ENCODE data around the gene RPL18.

Gene RPL18

DNA sequence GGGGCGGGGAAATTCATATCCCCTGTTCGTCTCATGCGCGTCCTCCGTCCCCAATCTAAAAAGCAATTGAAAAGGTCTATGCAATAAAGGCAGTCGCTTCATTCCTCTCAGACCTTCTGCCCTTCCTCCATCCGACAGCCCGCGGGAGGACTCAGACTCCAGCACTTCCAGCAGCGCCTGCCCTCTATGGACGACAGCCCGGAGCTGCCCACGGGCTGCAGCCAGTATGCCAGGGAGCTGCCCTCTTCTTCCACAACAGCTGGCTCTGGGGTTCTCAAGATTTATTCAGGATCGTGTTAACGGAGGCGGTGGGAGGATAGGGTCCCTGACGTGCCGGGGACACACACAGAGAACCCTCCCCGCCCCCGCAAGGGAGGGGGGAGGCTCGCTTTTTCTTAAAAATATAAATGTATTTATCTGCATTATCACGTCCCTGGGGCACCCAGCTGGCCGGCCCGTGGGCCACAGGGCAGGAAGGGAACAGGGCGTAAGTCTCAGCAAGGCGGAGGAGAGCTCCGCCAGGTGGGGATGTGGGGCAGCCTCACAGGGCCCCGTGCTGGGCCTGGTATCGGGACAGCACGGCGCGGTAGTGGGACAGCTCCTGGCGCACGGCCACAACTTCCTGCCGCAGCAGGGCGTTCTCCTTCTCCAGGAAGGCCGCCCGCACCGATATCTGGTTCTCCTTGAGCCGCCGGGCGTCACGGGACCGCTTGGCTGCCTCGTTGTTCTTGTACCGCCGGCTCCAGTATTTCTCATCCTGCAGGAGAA, 11.5 kb upstream of the RPL18 start:
- DNase-seq (ENCODE audit: low spot score) = no peak

DNA sequence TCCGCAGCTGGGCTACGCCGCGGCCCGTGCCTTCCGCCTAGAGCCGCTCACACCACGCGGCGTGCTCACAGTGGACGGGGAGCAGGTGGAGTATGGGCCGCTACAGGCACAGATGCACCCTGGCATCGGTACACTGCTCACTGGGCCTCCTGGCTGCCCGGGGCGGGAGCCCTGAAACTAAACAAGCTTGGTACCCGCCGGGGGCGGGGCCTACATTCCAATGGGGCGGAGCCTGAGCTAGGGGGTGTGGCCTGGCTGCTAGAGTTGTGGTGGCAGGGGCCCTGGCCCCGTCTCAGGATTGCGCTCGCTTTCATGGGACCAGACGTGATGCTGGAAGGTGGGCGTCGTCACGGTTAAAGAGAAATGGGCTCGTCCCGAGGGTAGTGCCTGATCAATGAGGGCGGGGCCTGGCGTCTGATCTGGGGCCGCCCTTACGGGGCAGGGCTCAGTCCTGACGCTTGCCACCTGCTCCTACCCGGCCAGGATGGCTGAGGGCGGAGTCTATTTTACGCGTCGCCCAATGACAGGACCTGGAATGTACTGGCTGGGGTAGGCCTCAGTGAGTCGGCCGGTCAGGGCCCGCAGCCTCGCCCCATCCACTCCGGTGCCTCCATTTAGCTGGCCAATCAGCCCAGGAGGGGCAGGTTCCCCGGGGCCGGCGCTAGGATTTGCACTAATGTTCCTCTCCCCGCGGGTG, 10.8 kb upstream of the RPL18 start:
- no peak for DNase-seq (ENCODE audit: low spot score)

DNA sequence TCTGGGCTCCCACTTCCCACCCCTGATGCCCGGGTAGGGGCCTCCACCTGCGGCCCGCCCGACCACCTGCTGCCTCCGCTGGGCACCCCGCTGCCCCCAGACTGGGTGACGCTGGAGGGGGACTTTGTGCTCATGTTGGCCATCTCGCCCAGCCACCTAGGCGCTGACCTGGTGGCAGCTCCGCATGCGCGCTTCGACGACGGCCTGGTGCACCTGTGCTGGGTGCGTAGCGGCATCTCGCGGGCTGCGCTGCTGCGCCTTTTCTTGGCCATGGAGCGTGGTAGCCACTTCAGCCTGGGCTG, 10.3 kb upstream of the RPL18 start:
- DNase-seq (ENCODE audit: low spot score) = no peak

DNA sequence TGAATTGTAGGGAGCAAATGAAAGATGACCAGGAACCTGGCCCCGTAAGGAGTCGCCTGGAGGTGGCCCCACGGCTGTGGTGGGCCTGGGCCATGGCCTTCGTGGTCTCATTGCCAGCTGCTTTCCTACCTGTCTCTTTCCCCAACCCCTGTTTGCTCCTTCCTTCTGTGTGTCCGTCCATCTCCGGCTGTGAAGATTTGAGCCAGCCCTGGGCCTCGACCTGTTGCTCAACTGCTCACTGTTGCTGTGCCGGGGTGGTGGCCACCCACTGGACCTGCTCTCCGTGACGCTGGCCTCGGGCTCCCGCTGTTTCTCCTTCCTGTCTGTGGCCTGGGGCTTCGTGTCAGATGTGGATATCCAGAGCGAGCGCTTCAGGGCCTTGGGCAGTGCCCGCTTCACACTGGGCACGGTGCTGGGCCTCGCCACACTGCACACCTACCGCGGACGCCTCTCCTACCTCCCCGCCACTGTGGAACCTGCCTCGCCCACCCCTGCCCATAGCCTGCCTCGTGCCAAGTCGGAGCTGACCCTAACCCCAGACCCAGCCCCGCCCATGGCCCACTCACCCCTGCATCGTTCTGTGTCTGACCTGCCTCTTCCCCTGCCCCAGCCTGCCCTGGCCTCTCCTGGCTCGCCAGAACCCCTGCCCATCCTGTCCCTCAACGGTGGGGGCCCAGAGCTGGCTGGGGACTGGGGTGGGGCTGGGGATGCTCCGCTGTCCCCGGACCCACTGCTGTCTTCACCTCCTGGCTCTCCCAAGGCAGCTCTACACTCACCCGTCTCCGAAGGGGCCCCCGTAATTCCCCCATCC, 9.7 kb upstream of the RPL18 start:
- no peak for DNase-seq (ENCODE audit: low spot score)

DNA sequence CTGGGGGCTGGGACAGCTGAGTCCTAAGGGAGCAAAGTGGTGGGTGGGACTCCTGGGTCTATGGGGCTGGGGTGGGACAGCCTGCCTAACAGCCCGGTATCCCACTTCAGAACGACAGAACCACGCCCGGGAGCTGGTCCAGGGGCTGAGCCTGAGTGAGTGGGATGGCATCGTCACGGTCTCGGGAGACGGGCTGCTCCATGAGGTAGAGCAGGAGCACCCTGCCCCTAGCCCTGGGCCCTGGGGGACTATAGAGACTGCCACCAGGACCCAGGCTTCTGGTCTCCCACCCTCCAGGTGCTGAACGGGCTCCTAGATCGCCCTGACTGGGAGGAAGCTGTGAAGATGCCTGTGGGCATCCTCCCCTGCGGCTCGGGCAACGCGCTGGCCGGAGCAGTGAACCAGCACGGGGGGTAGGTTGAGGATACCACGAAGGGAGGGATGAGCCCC, 8.9 kb upstream of the RPL18 start:
- no peak for DNase-seq (ENCODE audit: low spot score)

DNA sequence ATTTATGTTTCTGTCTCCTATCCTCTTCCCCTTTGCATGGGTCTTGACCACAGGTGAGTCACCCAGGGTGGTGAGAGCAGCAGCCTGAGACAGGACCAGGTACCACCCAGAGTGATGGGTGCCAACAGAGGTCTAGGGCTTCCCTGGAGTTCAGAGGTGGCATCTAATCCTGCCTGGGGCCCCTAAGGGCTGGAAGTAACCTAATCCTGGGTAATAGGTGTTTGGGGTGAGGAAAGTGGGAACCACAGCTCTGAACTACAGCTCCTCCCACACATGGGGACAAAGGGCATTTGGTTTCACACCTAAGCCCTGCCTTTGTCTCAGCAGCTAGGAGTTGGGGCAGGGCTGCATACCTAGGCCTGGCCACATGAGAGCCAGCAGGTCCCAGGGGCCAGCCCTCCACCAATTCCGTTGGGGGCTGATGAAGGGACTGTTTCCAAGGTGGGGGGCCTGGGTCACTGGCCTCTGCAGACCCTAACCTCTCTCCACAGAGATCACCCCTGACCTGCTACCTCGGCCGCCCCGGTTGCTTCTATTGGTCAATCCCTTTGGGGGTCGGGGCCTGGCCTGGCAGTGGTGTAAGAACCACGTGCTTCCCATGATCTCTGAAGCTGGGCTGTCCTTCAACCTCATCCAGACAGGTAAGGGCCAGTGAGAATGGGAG, 8.4 kb upstream of the RPL18 start:
- no peak for DNase-seq (ENCODE audit: low spot score)

DNA sequence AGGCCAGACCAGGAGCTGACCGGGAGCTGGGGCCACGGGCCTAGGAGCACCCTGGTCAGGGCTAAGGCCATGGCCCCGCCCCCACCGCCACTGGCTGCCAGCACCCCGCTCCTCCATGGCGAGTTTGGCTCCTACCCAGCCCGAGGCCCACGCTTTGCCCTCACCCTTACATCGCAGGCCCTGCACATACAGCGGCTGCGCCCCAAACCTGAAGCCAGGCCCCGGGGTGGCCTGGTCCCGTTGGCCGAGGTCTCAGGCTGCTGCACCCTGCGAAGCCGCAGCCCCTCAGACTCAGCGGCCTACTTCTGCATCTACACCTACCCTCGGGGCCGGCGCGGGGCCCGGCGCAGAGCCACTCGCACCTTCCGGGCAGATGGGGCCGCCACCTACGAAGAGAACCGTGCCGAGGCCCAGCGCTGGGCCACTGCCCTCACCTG, 6.9 kb upstream of the RPL18 start:
- no peak for DNase-seq (ENCODE audit: low spot score)

DNA sequence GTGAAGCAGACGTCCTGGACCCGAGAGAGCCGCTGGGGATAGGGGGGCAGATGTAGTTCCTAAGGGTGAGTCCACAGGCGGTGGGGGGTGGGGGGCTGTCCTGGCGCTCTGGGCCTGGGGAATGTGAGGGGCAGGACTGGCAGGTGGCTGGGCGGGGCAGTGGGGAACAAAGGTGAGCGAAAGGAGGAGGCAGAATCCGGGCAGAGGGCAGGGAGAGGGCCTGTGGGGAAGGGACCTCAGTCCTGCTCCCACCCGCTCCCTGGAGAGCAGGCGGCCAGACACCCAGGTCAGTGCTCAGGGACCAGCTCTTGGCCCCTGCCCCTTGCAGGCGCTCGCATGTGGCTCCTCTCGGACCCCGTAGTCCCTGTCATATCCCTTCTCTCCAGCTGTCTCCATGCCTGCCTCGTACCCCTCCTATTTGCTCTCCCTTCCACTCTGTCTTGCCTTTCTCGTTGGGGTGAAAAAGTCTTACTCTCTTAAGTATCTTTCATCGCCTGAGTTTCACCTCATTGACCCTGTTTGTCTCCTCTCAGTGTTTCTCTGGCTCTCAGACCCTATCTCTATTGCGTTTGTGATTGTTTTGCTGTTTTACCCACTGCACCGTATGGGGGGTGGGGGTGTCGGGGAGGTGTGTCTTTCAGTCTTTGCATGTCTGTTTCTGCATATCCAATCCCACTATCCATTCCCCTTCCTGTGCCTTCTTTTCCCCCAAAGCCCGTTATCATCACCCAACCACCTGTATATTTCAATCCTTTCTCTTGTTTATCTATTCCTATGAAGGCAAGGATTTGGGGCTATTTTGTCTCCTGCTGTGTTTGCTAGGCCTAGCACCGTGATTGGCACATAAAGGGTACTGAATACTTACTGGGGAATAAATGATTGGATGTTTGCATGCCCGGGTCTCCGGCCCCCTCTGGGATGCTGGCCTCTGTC, 6.1 kb upstream of the RPL18 start:
- DNase-seq (ENCODE audit: low spot score) = no peak

DNA sequence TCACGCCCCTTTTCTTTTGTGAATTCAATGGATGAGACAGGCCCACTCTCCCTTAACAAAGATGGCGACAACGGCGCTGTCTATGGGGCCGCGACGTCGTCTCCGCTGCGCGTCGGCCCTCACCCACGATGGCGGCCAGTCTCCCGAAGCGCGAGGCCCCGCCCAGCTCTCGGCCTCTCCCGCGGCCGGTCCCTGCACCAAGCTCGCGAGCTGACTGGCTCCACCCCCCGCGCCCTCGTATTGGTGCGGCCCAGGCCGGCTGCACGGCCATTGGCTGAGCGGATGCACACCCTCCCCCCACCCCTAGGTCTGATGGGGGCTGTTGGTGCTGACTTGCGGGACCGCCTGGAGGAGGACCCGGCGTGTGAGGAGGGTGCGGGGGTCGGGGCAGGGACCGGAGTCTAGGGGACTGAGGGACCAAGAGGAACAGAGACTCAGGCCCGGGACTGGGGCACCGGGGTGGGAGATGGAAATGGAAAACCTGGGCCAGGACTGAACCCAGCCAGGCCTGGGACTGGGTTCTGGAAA, 5.2 kb upstream of the RPL18 start:
- peak; percentile 97 for DNase-seq (ENCODE audit: low spot score)

DNA sequence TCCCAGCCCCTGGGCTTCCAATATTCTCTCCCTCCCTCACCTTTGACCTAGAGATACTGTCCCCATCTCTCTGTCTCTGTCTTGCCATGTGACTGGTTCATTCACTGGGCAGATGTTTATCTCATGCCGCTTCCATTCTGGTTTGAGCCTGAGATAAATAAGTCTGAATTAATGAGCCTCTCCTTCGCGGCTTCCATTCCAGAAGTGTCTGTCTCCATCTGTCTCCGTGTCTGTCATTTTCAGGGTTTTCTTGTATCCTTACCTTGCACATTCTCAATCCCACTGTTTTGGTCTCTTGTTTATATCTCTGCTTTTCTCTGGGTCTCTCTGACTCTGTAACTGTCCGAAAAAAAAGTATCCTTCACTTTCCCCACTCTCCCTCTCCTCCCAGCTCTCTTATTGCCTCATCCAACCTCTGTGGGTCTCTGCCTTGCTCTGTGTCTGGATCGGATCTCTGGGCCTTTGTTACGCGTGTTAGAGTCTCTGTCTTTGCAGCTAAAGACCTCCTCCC, 4.6 kb upstream of the RPL18 start:
- no peak for DNase-seq (ENCODE audit: low spot score)

DNA sequence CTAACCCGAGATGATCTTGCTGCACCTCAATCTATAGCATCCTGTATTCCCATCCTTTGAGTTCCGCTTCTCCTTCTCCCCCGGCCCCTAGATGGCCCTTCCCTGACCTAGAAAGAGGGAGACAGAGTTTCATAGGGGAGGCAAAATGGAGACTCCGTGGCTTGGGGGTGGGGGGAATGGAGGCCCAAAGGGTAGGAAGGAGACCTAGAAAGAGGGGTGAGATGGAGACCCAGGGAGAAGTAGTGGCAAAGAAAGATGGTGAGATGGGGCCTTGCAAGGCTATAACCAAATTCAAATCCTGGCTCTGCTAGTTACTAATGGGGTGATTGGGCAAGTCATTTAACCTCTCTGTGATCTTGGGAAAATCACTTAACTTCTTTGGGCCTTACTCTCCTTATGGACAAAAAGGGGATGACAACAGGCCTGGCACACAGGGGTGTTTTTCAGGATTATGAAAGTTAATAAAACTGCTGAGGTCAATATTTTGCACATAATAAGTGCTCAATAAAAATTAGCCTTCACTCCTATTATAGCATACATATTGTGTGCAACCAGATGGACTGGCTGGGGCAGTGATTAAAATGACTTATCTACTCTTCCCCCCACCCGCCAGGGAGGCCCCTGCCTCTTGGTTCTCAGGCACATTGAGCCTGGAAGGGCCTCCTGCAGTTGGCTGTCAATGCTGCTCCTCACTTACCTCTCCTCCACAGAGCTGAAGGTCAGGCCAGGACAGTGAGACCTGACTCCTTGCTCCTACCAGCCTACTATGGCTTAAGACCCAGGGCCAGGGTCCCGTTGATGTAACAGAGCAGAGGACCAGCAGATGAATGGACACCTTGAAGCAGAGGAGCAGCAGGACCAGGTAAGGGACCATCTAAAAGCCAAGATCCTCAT, 961 bp upstream of the RPL18 start:
- DNase-seq (ENCODE audit: low spot score) = no peak

DNA sequence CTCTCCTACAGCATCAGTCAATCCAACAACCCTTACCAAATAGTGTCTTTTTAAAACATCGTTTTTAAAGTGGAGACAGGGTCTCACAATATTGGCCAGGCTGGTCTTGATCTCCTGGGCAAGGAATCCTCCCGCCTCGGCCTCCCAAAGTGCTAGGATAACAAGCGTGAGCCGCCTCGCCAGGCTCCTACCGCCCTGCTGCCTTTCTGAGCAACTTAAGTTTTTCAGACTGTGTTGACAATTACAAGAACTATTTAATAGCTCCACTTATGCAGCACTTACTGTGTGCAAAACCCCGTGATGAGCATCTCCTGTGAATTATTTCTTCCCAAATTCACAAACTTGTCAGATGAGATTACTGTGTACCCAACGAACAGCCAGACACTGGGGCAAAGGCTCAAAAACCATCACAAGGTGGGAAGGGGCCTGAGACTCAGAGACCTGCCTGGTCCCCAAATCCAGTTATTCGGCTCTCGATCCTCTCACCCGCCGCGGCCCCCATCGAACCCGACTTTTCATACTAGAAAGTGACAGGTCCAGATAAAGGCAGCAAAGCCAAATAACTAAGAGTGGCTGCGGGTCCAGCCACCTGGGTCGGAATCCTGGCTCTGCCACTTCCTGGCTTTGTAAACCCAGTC, 581 bp downstream of the RPL18 start:
- no peak for DNase-seq (ENCODE audit: low spot score)

DNA sequence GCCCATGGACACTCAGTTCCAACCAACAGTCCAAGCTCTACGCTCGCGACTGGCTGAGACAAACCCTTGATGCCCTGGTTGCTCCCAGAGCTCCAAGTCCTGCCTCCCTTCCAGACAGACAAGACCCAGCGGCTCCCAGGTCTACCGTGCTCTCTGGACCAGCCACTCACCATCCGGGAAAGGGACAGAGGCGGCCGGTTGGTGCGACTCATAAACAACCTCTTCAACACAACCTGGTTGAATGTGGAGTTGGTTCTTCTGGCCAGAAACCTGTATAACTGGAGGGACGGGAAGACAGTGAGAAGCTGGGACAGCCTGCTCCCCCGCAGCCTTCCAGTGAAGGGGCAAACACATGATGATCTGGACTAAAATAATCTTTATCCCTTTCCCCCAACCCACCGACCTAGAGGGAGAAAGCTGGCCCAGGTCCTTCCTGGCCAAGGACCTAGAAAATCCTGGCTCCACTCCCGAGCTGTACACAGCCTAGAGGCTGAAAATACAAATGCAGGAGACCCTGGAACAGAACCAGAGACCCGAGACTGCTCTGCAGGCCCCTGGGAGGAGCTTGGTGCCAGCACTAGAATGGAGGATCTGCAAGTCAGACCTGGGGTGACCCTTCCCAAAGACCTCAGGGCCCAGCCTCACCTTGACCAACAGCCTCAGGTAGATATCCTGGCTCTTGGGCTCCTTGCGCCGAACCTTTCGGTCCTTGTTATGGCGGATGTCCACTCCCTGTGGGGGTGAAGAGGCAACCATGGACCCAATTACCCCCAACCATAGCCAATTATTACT, 1.6 kb downstream of the RPL18 start:
- DNase-seq (ENCODE audit: low spot score) = no peak

DNA sequence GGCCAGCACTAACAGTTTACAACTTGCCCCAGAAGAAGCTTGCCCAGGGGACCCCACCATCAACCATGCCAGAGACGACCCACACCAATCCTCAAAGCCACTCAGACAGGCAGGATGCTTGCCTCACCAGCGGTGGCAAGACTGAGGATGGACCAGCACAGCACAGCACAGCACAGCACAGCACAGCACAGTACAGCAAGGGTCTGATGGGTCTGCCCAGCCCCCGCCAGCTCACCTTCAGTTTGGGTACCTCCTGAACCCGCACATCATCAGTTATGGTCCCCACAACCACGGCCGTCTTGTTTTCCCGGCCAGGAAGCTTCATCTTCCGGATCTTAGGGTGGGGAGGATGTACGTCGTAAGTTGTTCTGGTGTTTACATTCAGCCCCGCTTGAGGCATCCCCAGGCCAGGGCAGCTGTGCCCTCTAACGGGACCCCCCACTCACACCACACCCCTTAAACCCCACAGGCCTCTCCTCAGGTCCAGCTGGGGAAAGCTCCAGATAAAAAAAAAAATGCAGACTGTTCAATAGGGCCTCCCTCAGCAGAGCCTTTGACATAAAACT, 2.4 kb downstream of the RPL18 start:
- DNase-seq (ENCODE audit: low spot score) = no peak

DNA sequence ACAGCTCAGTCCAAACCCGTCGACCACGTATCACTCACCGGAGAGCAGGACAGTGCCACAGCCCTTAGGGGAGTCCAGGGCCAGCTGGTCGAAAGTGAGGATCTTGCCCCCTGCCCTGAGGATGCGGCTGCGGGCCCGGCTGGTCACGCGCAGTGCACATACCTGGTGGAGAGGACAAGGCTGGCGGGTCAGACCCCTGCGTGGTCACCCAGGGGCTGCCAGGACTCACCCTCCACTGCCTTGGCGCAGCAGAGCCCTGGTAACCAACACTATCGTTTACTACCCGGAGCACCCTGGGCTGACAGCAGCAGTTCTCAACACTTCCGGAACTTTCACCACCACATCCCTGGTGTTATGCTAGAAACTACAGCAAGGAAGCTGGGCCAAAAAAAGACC, 2.9 kb downstream of the RPL18 start:
- no peak for DNase-seq (ENCODE audit: low spot score)

DNA sequence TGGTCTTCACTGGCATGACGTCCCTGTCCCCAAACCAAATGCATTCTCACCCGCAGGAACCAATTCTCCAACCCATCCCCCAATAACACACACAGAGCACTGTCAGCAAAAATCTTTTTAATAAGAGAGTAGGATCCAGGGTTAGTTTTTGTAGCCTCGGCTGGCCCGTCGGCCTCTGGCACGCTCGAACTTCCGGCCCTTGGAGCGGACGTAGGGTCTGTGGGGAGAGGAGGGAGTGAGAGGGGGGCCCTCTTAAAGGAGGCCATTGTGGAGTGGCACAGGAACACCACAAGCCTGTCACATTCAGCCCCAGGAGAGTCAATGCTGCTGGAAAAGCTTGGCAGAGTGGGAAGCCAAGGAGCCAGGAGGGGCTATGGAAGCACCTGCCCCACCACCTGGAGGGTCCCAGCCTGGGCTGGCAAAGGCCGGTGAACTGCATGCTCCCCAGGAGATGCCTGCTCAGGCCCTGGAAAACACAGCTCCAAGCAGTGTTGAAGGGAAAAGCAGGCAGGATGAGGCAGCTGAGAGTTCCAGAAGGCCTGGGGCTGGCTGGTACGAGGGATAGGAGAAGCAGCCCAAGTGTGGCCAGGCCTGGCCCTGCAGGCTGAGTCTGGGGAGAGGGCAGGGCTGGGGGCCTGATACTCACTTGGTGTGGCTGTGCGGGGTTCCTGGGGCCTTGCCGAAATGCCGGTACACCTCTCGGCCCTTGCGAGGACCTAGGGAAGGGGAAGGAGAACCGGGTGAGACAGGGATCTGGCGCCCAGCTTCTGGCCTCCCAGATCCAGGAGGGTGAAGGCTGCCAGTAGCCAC, 3.5 kb downstream of the RPL18 start:
- DNase-seq (ENCODE audit: low spot score) = no peak
